GM23248 (cell line): Measurements from ENCODE around the gene TGFBR3L. TPM values are rescaled to one million over a fixed set of nuclear protein-coding genes. Genes with fewer than 3 reads are reported as not detected.

Source experiments
- DNase-seq: peaks from one replicate; pipeline ENCODE4 v3.0.0-alpha.2; 2015
- H2AFZ ChIP-seq: fragments of 200-600 bp; sonication (generic); 2 replicates; pipeline ENCODE4 v1.6.1; 2016; ENCODE audit warnings: antibody characterized with exemption
- H3F3A ChIP-seq: fragments of 200-600 bp; sonication (generic); 2 replicates; pipeline ENCODE4 v1.6.1; 2016; ENCODE audit warnings: mild to moderate bottlenecking, antibody characterized with exemption, mixed run types; ENCODE audit not compliant: insufficient read depth
- H3K27ac ChIP-seq: fragments of 200-600 bp; sonication (generic); 2 replicates; pipeline ENCODE4 v1.5.1; 2016; ENCODE audit warnings: mild to moderate bottlenecking
- H3K27me3 ChIP-seq: fragments of 200-600 bp; sonication (generic); replicated peaks from 2 replicates; pipeline ENCODE4 v1.6.1; 2016; ENCODE audit warnings: mild to moderate bottlenecking; ENCODE audit not compliant: insufficient read depth
- H3K36me3 ChIP-seq: fragments of 200-600 bp; sonication (generic); 2 replicates; pipeline ENCODE4 v1.6.1; 2016; ENCODE audit warnings: low read depth, mild to moderate bottlenecking
- H3K4me1 ChIP-seq: fragments of 200-600 bp; sonication (generic); 2 replicates; pipeline ENCODE4 v1.6.1; 2016; ENCODE audit warnings: mild to moderate bottlenecking; ENCODE audit not compliant: insufficient read depth
- H3K4me2 ChIP-seq: fragments of 200-600 bp; sonication (generic); one replicate; pipeline ENCODE4 v1.6.1; 2016; ENCODE audit warnings: mild to moderate bottlenecking; ENCODE audit not compliant: unreplicated experiment
- H3K4me3 ChIP-seq: fragments of 200-600 bp; sonication (generic); 2 replicates; pipeline ENCODE4 v1.5.1; 2016; ENCODE audit warnings: mild to moderate bottlenecking
- H3K79me2 ChIP-seq: fragments of 200-600 bp; sonication (generic); 2 replicates; pipeline ENCODE4 v1.6.1; 2016; ENCODE audit warnings: mild to moderate bottlenecking; ENCODE audit not compliant: insufficient read depth
- H3K9ac ChIP-seq: fragments of 200-600 bp; sonication (generic); 2 replicates; pipeline ENCODE4 v1.6.1; 2016; ENCODE audit warnings: mild to moderate bottlenecking
- H3K9me2 ChIP-seq: fragments of 200-600 bp; sonication (generic); 2 replicates; pipeline ENCODE4 v1.6.1; 2016; ENCODE audit warnings: mixed run types, mild to moderate bottlenecking, moderate library complexity; ENCODE audit not compliant: insufficient read depth
- H3K9me3 ChIP-seq: fragments of 200-600 bp; sonication (generic); one replicate; pipeline ENCODE4 v1.6.1; 2017; ENCODE audit warnings: low read depth
- H4K20me1 ChIP-seq: fragments of 200-600 bp; sonication (generic); 2 replicates; pipeline ENCODE4 v1.6.0; 2016; ENCODE audit not compliant: insufficient read depth
- EZH2 ChIP-seq: fragments of 200-600 bp; sonication (generic); IDR thresholded peaks from 2 replicates; pipeline ENCODE4 v1.6.1; 2018; ENCODE audit warnings: antibody characterized with exemption, mild to moderate bottlenecking; ENCODE audit not compliant: insufficient read depth, poor library complexity, severe bottlenecking
- EZH2phosphoT487 ChIP-seq: fragments of 200-600 bp; sonication (generic); IDR thresholded peaks from 2 replicates; pipeline ENCODE4 v1.6.1; 2018; ENCODE audit warnings: antibody characterized with exemption, moderate library complexity, mild to moderate bottlenecking, low read depth; ENCODE audit not compliant: insufficient read depth
- WGBS, 2 experiments: methylation state at CpG; one replicate each; pipeline ENCODE4 v1.1.6; 2015 to 2017; ENCODE audit warnings: low lambda C conversion rate in 2 of 2, low coverage in 1 of 2; ENCODE audit errors: missing lambda C conversion rate in 2 of 2; 5-methylcytosine and 5-hydroxymethylcytosine counted together
- in situ Hi-C: fragments of 300-500 bp; cut with MboI; formaldehyde crosslinking; loops from 2 replicates; pipeline ENCODE4 v1.15.0; 2020
- polyA plus RNA-seq: library from polyadenylated mRNA; unstranded; fragments of >200 nt; fragmentation: Nextera tagmentation; extraction: Ambion mirVana; gene quantifications from 2 replicates; pipeline ENCODE4 v1.2.1, GENCODE V29; 2016
- total RNA-seq: library from RNA; depleted of rRNA; stranded (reverse); fragments of >200 nt; shearing (Covaris generic); gene quantifications from 2 replicates; pipeline ENCODE4 v1.2.3, GENCODE V29; 2014

Gene TGFBR3L
- total and polyA plus RNA-seq, 2 experiments from 2014 or later, result 9.0 to 30.6 TPM

GRCh38 chr19:7932276-7932929 lies 17.8 kb downstream of the TGFBR3L start:
- Histone ChIP-seq H3K9me3 (no peaks in the 10 kb centered on the region), H2AFZ (no peak overlapping the region), H4K20me1 (no peaks in the 10 kb centered on the region), H3K4me2 (no peak overlapping the region), H3K4me1 (peaks cover 21% of the 10 kb centered on the region), H3K79me2 (0 out of 2 replicates have a peak, but pooled peaks cover 14% of the 10 kb centered on the region), H3K36me3 (peaks cover 36% of the 10 kb centered on the region; the same call in 1 of the 2 replicates), H3K4me3 (no peak overlapping the region), H3F3A (peaks cover 27% of the 10 kb centered on the region), H3K27ac (no peak overlapping the region), H3K9me2 (no peaks in the 10 kb centered on the region), H3K9ac (no peak overlapping the region), H3K27me3 (no peaks in the 10 kb centered on the region)
- 93 to 94% methylated on average over 26 to 32 of the region's 32 CpGs for WGBS, 2 experiments
- no peak for DNase-seq
- TF ChIP-seq EZH2, result no peak
- no peak for TF ChIP-seq EZH2phosphoT487
- in situ Hi-C loops, result no loop called here

- Histone ChIP-seq H3K36me3 (peaks cover 40% of the 10 kb centered on the region; the same call in 1 of the 2 replicates), H3K4me3 (no peak overlapping the region), H3K9me2 (no peaks in the 10 kb centered on the region), H3K79me2 (0 out of 2 replicates have a peak, but pooled peaks cover 19% of the 10 kb centered on the region), H3K4me1 (peaks cover 19% of the 10 kb centered on the region), H3F3A (peaks cover 27% of the 10 kb centered on the region), H3K27me3 (no peaks in the 10 kb centered on the region), H2AFZ (no peak overlapping the region), H3K27ac (no peak overlapping the region), H3K4me2 (no peak overlapping the region), H3K9me3 (no peaks in the 10 kb centered on the region), H4K20me1 (no peaks in the 10 kb centered on the region), H3K9ac (no peak overlapping the region)
- 94% methylated on average over 10 of the region's 10 CpGs for WGBS, 2 experiments
- no peak for TF ChIP-seq EZH2phosphoT487
- no peak for TF ChIP-seq EZH2
- in situ Hi-C loops, result no loop called here
- no peak for DNase-seq
Observed at GRCh38 chr19:7932930-7933300, 18.3 kb downstream of the TGFBR3L start.

- Histone ChIP-seq H3K4me2 (no peak overlapping the region), H3K27ac (no peak overlapping the region), H3K9me2 (no peaks in the 10 kb centered on the region), H4K20me1 (no peaks in the 10 kb centered on the region), H3K36me3 (peaks cover 45% of the 10 kb centered on the region; the same call in 1 of the 2 replicates), H2AFZ (no peak overlapping the region), H3K9me3 (no peaks in the 10 kb centered on the region), H3K4me1 (peaks cover 14% of the 10 kb centered on the region), H3K79me2 (peaks cover 24% of the 10 kb centered on the region; the same call in 1 of the 2 replicates), H3K4me3 (no peak overlapping the region), H3F3A (peaks cover 22% of the 10 kb centered on the region), H3K27me3 (no peaks in the 10 kb centered on the region), H3K9ac (no peak overlapping the region)
- DNase-seq, result no peak
- WGBS, 2 experiments, result 87 to 88% methylated on average over 10 to 14 of the region's 14 CpGs
- in situ Hi-C loops, result no loop called here
- TF ChIP-seq EZH2phosphoT487, result no peak
- no peak for TF ChIP-seq EZH2
Observed at GRCh38 chr19:7933411-7933810, 18.8 kb downstream of the TGFBR3L start.

- in situ Hi-C loops, result no loop called here
- DNase-seq, result no peak
Observed at GRCh38 chr19:7933828-7934725, 19.4 kb downstream of the TGFBR3L start.

More at GRCh38 chr19:7933828-7934725, 19.4 kb downstream of the TGFBR3L start:
- Histone ChIP-seq H3K4me3 (no peak overlapping the region), H3F3A (peaks cover 17% of the 10 kb centered on the region), H3K4me2 (no peak overlapping the region), H3K9ac (no peak overlapping the region), H3K36me3 (peaks cover 51% of the 10 kb centered on the region; the same call in 1 of the 2 replicates), H3K79me2 (peaks cover 30% of the 10 kb centered on the region; the same call in 1 of the 2 replicates), H2AFZ (no peak overlapping the region), H4K20me1 (no peaks in the 10 kb centered on the region), H3K9me3 (no peaks in the 10 kb centered on the region), H3K27me3 (no peaks in the 10 kb centered on the region), H3K4me1 (peaks cover 9% of the 10 kb centered on the region), H3K9me2 (no peaks in the 10 kb centered on the region), H3K27ac (no peak overlapping the region)
- no peak for TF ChIP-seq EZH2
- no peak for TF ChIP-seq EZH2phosphoT487
- WGBS, 2 experiments, result 87 to 89% methylated on average over 44 to 54 of the region's 55 CpGs
